Gastrocnemius medialis (tissue), 4 donors: ENCODE data around the gene ESCO1.

Experiments used
- POLR2A ChIP-seq, 2 donors: fragments of 450-650 bp; IDR thresholded peaks; one replicate each; pipeline ENCODE4 v1.6.1; 2017; ENCODE audit warnings: antibody characterized with exemption in 2 of 2, mild to moderate bottlenecking in 2 of 2, moderate library complexity in 2 of 2
- TF ChIP-seq, protein P1 (sequence below), 5 experiments: fragments of 450-650 bp in 3 of 5; fragments of 200-600 bp in 2 of 5; sonication (generic) in 2 of 5; IDR thresholded peaks in 4 of 5; conservative IDR thresholded peaks in 1 of 5; 1 replicate in 4 of 5; 2 replicates in 1 of 5; pipeline ENCODE4 v1.5.1; 2016 to 2019; ENCODE audit warnings: antibody characterized with exemption in 5 of 5, mild to moderate bottlenecking in 3 of 5, moderate library complexity in 3 of 5

DNA sequence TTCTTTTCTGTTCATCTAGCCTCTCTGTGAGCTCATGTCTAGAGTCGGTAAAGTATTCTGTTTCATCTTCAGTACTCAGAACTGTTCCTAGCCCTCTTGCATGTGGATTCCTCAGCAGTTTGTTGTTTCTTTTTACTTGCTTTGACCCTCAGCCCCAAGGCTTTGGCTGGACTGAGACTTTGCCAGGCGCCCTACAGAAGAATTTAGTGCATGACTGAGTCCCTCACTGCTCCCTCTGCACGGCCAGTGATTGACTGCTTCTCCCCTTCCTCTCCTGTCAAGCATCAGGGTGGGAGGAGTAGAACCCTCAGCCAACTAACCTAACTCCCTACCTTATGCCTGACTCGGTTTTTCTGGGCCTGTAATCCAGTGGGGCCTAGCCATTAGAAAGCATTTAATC lies 109.8 kb downstream of the ESCO1 start:
- TF ChIP-seq, protein P1, sequence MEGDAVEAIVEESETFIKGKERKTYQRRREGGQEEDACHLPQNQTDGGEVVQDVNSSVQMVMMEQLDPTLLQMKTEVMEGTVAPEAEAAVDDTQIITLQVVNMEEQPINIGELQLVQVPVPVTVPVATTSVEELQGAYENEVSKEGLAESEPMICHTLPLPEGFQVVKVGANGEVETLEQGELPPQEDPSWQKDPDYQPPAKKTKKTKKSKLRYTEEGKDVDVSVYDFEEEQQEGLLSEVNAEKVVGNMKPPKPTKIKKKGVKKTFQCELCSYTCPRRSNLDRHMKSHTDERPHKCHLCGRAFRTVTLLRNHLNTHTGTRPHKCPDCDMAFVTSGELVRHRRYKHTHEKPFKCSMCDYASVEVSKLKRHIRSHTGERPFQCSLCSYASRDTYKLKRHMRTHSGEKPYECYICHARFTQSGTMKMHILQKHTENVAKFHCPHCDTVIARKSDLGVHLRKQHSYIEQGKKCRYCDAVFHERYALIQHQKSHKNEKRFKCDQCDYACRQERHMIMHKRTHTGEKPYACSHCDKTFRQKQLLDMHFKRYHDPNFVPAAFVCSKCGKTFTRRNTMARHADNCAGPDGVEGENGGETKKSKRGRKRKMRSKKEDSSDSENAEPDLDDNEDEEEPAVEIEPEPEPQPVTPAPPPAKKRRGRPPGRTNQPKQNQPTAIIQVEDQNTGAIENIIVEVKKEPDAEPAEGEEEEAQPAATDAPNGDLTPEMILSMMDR (IDR thresholded peaks at IDR 0.05 in 4 of 5, conservative IDR thresholded peaks at IDR 0.05 in 1 of 5), result no peak
- no peak for TF ChIP-seq POLR2A (IDR thresholded peaks at IDR 0.05)
